Kasumi-1 (cell line): ENCODE results near the gene GIMAP6.
A peak's percentile ranks its signal among the peaks of the same experiment; 100 is the strongest.
"Not testable (repeated sequence)": the region's sequence is repeated elsewhere in the genome, so short reads cannot be mapped to it uniquely, and the experiment has no call there.

Experiments used
- DNase-seq, 2 experiments: peaks; one replicate each; lab custom pipeline; 2025; lab: John Stamatoyannopoulos, UW

GIMAP6 gene

DNA sequence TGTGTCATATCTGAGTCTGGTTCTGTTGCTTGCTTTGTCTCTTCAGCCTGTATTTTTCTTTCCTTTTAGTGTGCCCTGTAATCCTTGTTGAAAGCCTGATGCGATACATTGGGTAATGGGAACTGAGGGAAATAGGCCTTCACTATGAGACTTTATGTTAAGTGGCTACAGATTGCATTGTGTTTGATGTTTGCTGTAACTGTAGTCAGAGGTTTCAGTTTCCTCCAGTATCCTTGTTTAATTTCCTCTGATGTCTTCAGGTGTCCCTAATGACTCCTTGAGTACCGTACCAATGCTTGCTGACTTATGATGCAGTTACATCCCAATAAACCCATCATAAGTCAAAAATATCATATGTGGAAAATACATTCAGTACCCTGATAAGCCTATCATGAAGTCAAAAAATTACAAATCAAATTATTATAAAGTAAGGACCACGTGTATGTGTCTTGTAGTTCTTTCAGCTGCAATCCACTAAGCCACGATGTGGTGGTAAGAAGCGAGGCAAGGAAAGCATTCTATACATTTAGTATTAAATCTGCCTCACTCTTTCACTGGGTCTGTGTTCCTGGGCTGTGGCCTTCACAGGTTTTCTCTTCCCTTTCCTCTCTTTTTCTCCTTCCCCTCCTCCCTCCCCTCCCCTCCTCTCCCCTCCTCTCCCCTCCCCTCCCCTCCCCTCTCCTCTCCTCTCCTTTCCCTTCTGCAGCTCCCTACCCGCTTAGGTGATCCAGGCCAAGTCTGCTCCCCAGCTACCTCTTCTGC lies 13.3 kb upstream of the GIMAP6 start:
- no peak for DNase-seq

- DNase-seq = no peak
Measured at GRCh38 chr7:150642926-150643325, 10.7 kb upstream of the GIMAP6 start.

- DNase-seq = no peak
Measured at GRCh38 chr7:150641854-150642253, 9.7 kb upstream of the GIMAP6 start.

GRCh38 chr7:150633926-150634325 lies 1.7 kb upstream of the GIMAP6 start:
- no peak for DNase-seq

DNA sequence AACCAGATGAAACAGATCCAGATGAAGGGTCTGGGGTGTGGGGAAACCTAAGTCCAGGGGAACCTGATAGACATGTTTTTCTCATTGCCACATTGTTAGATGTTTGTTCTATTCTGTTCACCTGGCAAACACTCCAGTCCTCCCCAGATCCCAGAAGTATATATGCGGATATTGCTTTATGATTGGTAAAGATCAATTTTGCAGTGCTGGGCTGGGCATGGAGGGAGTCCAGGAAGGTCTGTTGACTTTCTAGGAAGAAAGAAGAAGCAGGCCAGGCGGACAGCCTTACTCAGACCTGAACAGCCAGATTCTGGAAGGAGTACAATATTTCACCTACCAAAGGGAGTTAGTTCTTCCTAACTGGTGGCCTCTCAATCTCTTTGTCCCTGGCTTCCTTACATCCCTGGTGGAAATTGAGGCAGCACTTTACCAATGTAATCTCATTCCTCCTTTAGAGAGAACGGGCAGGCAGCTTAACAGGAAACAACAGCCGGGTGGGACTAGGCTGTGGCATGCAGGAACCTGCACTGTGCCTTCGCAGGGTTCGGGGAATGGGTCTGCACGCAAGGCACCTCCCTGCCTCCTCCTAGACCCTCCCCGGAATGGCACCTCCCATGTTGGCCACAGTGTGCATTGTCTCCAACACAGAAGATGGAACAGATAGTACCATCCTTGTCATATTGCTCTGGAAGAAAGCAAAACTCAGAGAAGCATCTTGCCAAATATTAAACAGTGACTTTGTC lies 930 bp downstream of the GIMAP6 start:
- DNase-seq = peak; percentile 22 to 47

GRCh38 chr7:150629347-150629746 lies 2.8 kb downstream of the GIMAP6 start:
- DNase-seq = no peak

DNA sequence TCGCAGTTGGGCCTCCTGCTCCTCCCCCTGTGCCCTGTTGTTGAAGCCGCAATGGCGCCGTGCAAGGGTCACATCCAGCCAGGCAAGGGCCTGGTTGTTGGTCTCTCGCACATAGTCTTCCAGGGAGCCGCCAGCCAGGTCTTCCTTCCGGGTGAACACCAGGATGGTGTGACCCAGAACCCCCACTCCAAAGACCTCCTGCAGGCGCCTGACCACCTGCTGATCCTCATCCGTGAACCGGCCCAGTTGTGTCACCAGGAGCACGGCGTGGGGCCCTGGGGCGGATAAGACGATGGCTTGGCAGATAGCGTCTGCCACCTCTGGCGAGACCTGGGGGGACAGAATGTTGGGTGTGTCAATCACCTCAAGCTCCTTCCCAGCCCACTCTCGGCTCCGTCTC lies 4.2 kb downstream of the GIMAP6 start:
- DNase-seq = no peak

- DNase-seq = no peak
Measured at GRCh38 chr7:150626696-150627095, 5.5 kb downstream of the GIMAP6 start.

GRCh38 chr7:150621376-150621775 lies 10.8 kb downstream of the GIMAP6 start:
- no peak for DNase-seq

GRCh38 chr7:150620617-150621371 lies 11.4 kb downstream of the GIMAP6 start:
- no peak for DNase-seq

DNA sequence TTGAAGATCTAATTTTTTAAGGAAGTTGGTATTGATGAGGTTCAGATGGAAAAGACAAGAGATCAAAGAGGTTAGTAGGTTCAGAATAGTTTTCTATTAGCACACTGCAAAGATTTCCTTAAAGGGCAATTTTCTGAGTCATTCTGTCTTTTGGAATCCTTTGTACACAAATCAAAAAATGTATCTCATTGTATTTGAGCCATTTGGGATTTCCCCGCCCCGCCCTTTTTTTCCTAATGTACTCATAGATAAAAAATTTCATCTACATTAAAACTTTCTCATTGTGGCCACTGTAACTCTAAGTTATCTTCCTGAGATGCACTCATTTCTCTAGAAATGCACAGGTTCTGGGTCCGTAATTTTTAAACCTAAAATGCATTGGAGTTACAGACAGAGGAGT lies 12.1 kb downstream of the GIMAP6 start:
- no peak for DNase-seq

- not testable (repeated sequence) for DNase-seq
Measured at GRCh38 chr7:150615221-150615755, 16.9 kb downstream of the GIMAP6 start.

DNA sequence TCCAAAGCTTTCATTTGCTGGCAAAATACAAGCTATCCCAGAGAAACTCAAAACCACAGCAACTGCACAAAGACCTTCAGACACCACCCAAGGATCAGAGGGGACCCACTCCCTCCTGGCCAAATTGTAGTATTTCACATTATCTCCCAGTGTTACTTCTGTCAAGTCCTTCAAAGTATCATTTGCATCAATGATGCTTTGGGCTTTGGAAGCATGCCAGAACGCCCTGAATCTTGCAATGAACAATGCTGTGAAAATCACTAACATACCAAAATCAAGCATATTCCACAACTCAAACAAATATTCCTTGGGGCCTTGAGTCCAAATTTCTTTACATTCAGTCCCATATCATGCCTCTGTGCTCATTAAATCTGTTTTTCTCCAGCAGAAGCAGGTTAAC lies 17.8 kb downstream of the GIMAP6 start:
- not testable (repeated sequence) for DNase-seq

DNA sequence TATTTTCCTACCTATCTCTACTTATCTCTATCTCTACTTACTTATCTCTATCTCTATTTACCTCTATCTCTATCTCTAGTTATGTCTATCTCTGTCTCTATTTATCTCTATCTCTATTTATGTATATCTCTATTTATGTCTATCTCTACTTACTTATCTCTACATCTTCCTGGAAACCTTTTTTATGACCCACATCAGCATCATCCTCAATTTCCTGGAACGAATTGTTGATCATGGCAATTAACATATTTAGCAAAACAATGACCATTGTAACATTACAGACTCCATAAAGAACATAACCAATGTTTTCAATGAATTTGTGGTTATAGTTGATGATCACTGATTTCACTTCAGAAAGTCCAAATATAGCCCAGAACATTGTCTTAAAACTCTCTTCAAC lies 18.3 kb downstream of the GIMAP6 start:
- DNase-seq = no peak

GRCh38 chr7:150612925-150613324 lies 19.3 kb downstream of the GIMAP6 start:
- no peak for DNase-seq

- no peak for DNase-seq
Measured at GRCh38 chr7:150610233-150610632, 22.0 kb downstream of the GIMAP6 start.

DNA sequence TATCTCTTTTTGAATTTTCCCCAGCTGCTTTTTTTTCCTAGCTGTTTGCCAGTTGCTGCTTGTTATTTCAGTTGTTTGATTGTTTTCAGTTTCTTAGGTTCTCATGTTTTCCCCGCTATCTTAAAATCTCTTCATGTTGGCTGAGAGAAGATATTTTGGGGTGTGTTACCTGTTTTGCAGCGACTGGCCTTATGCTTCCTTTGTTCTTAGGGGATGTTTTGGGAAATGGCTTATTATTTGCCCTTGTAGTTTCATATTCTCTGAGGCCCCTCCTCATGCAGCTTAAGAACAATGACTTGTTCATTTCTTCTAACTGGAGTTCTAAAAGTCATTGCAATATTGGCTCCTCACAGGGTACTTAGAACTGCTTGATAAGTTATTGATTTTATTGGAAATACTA lies 28.6 kb downstream of the GIMAP6 start:
- not testable (repeated sequence) for DNase-seq

GRCh38 chr7:150595361-150595760 lies 36.8 kb downstream of the GIMAP6 start:
- DNase-seq = no peak

- DNase-seq = no peak
Measured at GRCh38 chr7:150594805-150595204, 37.4 kb downstream of the GIMAP6 start.

- DNase-seq = no peak
Measured at GRCh38 chr7:150587551-150587950, 44.6 kb downstream of the GIMAP6 start.

- peak in 1 of 2 experiments; percentile 47 for DNase-seq
Measured at GRCh38 chr7:150586785-150587152, 45.4 kb downstream of the GIMAP6 start.

GRCh38 chr7:150586068-150586784 lies 46.0 kb downstream of the GIMAP6 start:
- DNase-seq = peak; percentile 79 to 81
